ENCODE results near the gene SBF1.

DNA sequence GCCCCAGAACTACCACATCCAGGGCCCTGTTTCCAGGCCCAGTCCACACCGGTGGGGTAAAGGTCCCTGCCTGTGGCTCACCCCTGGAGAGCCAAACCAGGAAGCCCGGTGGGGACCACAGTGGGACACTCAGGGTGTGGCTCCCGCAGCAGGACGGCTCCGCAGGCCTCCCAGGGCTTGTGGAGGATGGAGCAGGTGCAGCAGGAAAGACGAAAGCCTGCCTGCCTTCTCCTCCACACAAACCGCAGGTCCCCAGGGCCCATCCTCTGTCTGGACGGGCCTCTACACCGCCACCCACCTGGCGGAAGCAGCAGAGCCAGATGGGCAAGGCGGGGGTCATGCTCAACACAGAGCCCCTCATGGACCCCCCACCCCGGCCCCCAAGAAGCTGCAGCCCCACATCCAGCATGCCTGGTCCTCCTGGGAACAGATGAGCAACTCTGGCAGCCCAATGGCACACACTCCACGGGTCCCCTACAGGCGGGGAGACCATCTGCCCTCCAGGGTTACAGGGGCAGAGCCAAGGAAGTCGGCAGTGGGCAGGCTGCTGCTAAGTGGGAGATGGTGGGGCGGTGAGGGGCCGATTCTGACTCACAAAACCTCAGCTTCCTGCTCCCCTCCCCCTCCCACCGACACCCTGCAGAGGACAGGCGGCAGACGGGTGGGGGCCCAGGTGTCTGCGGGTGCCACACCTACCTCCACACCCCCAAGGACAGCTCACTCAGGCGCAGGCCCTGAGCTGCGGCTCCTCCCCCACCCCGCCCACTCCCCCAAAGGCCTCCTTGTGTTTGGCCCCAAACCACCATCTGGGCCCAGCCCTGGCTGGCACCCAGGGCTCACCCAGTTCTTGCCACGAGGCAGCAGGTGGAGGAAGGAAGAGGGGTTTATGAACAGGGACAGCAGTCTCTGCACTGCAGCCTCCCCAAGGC, 5.2 kb downstream of the SBF1 start:
- TF ChIP-seq CTCF (IDR thresholded peaks at IDR 0.05) (no peak), POLR2A (IDR thresholded peaks at IDR 0.05) (no peak)

All from heart left ventricle (tissue), 13 donors.